NCI-H128 (cell line): ENCODE results near the gene THRB.

ENCODE experiments used
- DNase-seq: peaks from one replicate; lab custom pipeline; 2025; ENCODE audit not compliant: unreplicated experiment; lab: John Stamatoyannopoulos, UW

The THRB gene

GRCh38 chr3:24490151-24490550, 4.5 kb downstream of the THRB start:
- no peak for DNase-seq

- DNase-seq: no peak
Measured at GRCh38 chr3:24487325-24488262, 7.1 kb downstream of the THRB start.

- DNase-seq: no peak
Measured at GRCh38 chr3:24485511-24485910, 9.1 kb downstream of the THRB start.

GRCh38 chr3:24483873-24484272, 10.8 kb downstream of the THRB start:
- no peak for DNase-seq

- no peak for DNase-seq
Measured at GRCh38 chr3:24482096-24482705, 12.4 kb downstream of the THRB start.

- DNase-seq: no peak
Measured at GRCh38 chr3:24481193-24481592, 13.5 kb downstream of the THRB start.

GRCh38 chr3:24480497-24480896, 14.2 kb downstream of the THRB start:
- no peak for DNase-seq

- no peak for DNase-seq
Measured at GRCh38 chr3:24479816-24480215, 14.8 kb downstream of the THRB start.

GRCh38 chr3:24476871-24477656, 17.6 kb downstream of the THRB start:
- DNase-seq: no peak

GRCh38 chr3:24475925-24476324, 18.7 kb downstream of the THRB start:
- no peak for DNase-seq

GRCh38 chr3:24474862-24475261, 19.8 kb downstream of the THRB start:
- no peak for DNase-seq

GRCh38 chr3:24472358-24472757, 22.3 kb downstream of the THRB start:
- DNase-seq: no peak

GRCh38 chr3:24471486-24471885, 23.2 kb downstream of the THRB start:
- no peak for DNase-seq

GRCh38 chr3:24470277-24470676, 24.4 kb downstream of the THRB start:
- no peak for DNase-seq

- DNase-seq: no peak
Measured at GRCh38 chr3:24464389-24464788, 30.3 kb downstream of the THRB start.

- DNase-seq: no peak
Measured at GRCh38 chr3:24462737-24463136, 31.9 kb downstream of the THRB start.

- DNase-seq: no peak
Measured at GRCh38 chr3:24460974-24461373, 33.7 kb downstream of the THRB start.

- no peak for DNase-seq
Measured at GRCh38 chr3:24457719-24458118, 36.9 kb downstream of the THRB start.

GRCh38 chr3:24454856-24455255, 39.8 kb downstream of the THRB start:
- no peak for DNase-seq

- DNase-seq: no peak
Measured at GRCh38 chr3:24454393-24454792, 40.3 kb downstream of the THRB start.

- DNase-seq: no peak
Measured at GRCh38 chr3:24451461-24452099, 43.1 kb downstream of the THRB start.
